ENCODE measurements around the gene PRSS57. TPM values are rescaled to one million over a fixed set of nuclear protein-coding genes. Genes with fewer than 3 reads are reported as not detected.

PRSS57 gene
- total and polyA plus RNA-seq, 2 of the 13 experiments (the other 11 are each of a cell fraction or from before 2014, with no cell fraction given): 0.12 TPM; not detected in 1

DNA sequence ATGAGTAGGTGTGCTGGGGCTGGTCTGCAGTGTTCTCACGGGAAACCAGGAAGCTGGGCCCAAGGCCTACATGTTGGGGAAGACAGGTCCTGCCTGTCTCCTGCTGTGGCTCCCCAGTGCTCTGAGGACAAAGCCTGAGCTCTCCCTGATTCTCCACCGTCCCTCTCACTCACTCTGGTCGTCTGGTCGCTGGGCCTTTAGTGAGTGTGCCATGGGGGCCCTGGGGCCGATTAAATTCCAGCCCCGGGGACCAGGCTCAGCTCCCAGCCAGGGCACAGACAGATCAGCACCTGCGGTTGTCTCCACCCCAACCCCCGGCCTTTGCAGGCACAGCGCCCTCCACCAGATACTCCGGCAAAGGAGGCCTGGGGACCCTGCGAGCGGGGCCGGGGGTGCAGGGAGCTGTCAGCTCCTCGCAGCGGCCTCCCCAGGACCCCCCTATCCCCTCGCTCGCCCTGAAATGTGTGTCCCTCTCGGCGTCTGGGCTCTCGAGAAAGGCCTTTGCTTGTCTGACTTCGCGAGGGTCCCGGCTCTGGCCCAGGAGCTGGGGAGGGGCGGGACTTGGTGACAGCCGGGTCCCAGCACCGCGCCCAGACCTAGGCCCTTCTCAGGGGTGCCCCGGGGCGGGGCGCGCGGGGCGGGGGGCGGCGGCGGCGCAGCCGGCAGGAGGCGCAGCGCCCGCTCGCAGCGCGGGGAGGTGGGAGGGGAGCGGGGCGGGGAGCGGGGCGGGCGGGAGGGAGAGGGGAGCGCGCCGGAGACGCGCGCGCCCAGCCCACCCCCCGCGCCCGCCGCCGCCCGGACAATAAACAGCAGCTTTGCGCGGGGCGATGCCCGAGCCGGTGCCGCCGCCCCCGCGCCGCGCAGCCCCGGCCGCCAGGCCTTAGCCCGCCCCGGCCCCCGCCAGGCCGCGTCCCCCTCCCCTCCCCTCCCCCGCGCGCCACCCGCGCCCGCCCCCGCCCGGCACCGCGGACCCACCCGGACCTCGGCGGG lies 13.2 kb upstream of the PRSS57 start, which contains the start of gene PALM (continued):
- TF ChIP-seq, protein P1, sequence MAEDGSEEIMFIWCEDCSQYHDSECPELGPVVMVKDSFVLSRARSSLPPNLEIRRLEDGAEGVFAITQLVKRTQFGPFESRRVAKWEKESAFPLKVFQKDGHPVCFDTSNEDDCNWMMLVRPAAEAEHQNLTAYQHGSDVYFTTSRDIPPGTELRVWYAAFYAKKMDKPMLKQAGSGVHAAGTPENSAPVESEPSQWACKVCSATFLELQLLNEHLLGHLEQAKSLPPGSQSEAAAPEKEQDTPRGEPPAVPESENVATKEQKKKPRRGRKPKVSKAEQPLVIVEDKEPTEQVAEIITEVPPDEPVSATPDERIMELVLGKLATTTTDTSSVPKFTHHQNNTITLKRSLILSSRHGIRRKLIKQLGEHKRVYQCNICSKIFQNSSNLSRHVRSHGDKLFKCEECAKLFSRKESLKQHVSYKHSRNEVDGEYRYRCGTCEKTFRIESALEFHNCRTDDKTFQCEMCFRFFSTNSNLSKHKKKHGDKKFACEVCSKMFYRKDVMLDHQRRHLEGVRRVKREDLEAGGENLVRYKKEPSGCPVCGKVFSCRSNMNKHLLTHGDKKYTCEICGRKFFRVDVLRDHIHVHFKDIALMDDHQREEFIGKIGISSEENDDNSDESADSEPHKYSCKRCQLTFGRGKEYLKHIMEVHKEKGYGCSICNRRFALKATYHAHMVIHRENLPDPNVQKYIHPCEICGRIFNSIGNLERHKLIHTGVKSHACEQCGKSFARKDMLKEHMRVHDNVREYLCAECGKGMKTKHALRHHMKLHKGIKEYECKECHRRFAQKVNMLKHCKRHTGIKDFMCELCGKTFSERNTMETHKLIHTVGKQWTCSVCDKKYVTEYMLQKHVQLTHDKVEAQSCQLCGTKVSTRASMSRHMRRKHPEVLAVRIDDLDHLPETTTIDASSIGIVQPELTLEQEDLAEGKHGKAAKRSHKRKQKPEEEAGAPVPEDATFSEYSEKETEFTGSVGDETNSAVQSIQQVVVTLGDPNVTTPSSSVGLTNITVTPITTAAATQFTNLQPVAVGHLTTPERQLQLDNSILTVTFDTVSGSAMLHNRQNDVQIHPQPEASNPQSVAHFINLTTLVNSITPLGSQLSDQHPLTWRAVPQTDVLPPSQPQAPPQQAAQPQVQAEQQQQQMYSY (CRISPR knock-in tag; IDR thresholded peaks at IDR 0.05): no peak
- TF ChIP-seq GABPB1 (CRISPR knock-in tag; IDR thresholded peaks at IDR 0.05) (peak; percentile 36; the same call in 1 of the 2 replicates), ZMYM4 (CRISPR knock-in tag; IDR thresholded peaks at IDR 0.05) (no peak), MIER2 (CRISPR knock-in tag; IDR thresholded peaks at IDR 0.05) (no peak), ZNF205 (CRISPR knock-in tag; IDR thresholded peaks at IDR 0.05) (no peak), ETV5 (CRISPR knock-in tag; IDR thresholded peaks at IDR 0.05; ENCODE audit: borderline replicate concordance) (no peak), ZNF598 (CRISPR knock-in tag; IDR thresholded peaks at IDR 0.05; ENCODE audit: borderline replicate concordance) (no peak), ZBTB39 (CRISPR knock-in tag; IDR thresholded peaks at IDR 0.05) (no peak), ZNF510 (CRISPR knock-in tag; IDR thresholded peaks at IDR 0.05; ENCODE audit: low read depth) (no peak), ZNF496 (CRISPR knock-in tag; IDR thresholded peaks at IDR 0.05; ENCODE audit: insufficient replicate concordance) (no peak), TOPORS (CRISPR knock-in tag; IDR thresholded peaks at IDR 0.05) (no peak), NFYC (CRISPR knock-in tag; IDR thresholded peaks at IDR 0.05) (no peak), NFATC3 (CRISPR knock-in tag; IDR thresholded peaks at IDR 0.05) (no peak), CBX5 (CRISPR knock-in tag; IDR thresholded peaks at IDR 0.05; ENCODE audit: borderline replicate concordance) (peak; percentile 43; the same call in 1 of the 2 replicates), KMT2A (CRISPR knock-in tag; IDR thresholded peaks at IDR 0.05) (no peak), ZNF770 (CRISPR knock-in tag; IDR thresholded peaks at IDR 0.05) (no peak)
- TF ChIP-seq, protein P2, sequence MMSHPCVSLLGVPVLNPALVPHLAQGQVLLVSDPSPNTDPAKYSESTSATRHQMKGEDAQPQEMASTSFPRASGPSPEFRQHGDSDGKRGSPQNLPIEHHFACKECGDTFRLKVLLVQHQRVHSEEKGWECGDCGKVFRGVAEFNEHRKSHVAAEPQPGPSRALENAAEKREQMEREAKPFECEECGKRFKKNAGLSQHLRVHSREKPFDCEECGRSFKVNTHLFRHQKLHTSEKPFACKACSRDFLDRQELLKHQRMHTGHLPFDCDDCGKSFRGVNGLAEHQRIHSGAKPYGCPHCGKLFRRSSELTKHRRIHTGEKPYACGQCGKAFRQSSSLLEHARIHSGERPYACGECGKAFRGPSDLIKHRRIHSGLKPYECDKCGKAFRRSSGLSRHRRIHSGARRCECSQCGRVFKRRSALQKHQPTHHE (CRISPR knock-in tag; IDR thresholded peaks at IDR 0.05; ENCODE audit: borderline replicate concordance): no peak
- TF ChIP-seq, protein P3, sequence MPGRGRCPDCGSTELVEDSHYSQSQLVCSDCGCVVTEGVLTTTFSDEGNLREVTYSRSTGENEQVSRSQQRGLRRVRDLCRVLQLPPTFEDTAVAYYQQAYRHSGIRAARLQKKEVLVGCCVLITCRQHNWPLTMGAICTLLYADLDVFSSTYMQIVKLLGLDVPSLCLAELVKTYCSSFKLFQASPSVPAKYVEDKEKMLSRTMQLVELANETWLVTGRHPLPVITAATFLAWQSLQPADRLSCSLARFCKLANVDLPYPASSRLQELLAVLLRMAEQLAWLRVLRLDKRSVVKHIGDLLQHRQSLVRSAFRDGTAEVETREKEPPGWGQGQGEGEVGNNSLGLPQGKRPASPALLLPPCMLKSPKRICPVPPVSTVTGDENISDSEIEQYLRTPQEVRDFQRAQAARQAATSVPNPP (CRISPR knock-in tag; IDR thresholded peaks at IDR 0.05): no peak

Data from HepG2 (cell line).